HEK293T (cell line): Measurements from ENCODE around the gene HPGD.

Source experiments
- ELF4 ChIP-seq: fragments of 450-650 bp; IDR thresholded peaks from 2 replicates; pipeline ENCODE4 v1.6.1; 2017; ENCODE audit warnings: antibody characterized with exemption
- LEF1 ChIP-seq: fragments of 450-650 bp; IDR thresholded peaks from 2 replicates; pipeline ENCODE4 v1.6.1; 2017; ENCODE audit warnings: mild to moderate bottlenecking, borderline replicate concordance

GRCh38 chr4:174505892-174506291, 16.4 kb downstream of the HPGD start:
- no peak for TF ChIP-seq LEF1
- TF ChIP-seq ELF4: no peak
